ENCODE data around the gene RABGAP1L.
"Not testable (repeated sequence)": the region's sequence is repeated elsewhere in the genome, so short reads cannot be mapped to it uniquely, and the experiment has no call there.

RABGAP1L gene

GRCh38 chr1:174314433-174314832 is 155.1 kb downstream of the RABGAP1L start:
- TF ChIP-seq JUND (IDR thresholded peaks at IDR 0.05; ENCODE audit: low read depth), result no peak
- DNase-seq (ENCODE audit: low read depth in 1 of 2, low spot score in 1 of 2), result no peak
- in situ Hi-C loops (cut with HindIII; ENCODE audit: low pct_unique_long_range_greater_than_20kb, low sequenced_read_pairs), result no loop called here

GRCh38 chr1:174315239-174315638 is 155.9 kb downstream of the RABGAP1L start:
- in situ Hi-C loops (cut with HindIII; ENCODE audit: low pct_unique_long_range_greater_than_20kb, low sequenced_read_pairs), result no loop called here
- DNase-seq (ENCODE audit: low read depth in 1 of 2, low spot score in 1 of 2), result no peak
- TF ChIP-seq JUND (IDR thresholded peaks at IDR 0.05; ENCODE audit: low read depth), result no peak

DNA sequence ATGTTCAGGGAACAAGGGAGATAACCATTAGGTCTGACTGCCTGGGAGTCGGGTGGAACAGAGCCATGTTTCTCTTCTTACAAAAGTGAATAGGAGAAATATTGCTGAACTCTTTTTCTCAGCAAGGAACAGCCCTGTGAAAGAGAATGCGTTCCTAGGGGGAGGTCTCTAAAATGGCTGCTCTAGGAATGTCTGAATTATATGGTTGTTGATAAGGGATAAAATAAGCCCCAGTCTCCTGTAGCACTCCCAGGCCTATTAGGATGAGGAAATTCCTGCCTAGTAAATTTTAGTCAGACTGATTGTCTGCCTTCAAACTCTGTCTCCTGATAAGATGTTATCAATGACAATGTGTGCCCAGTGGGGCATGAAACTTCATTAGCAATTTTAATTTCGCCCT is 161.6 kb downstream of the RABGAP1L start:
- DNase-seq (ENCODE audit: low read depth in 1 of 2, low spot score in 1 of 2); in situ Hi-C loops (cut with HindIII; ENCODE audit: low pct_unique_long_range_greater_than_20kb, low sequenced_read_pairs): not testable (repeated sequence)

DNA sequence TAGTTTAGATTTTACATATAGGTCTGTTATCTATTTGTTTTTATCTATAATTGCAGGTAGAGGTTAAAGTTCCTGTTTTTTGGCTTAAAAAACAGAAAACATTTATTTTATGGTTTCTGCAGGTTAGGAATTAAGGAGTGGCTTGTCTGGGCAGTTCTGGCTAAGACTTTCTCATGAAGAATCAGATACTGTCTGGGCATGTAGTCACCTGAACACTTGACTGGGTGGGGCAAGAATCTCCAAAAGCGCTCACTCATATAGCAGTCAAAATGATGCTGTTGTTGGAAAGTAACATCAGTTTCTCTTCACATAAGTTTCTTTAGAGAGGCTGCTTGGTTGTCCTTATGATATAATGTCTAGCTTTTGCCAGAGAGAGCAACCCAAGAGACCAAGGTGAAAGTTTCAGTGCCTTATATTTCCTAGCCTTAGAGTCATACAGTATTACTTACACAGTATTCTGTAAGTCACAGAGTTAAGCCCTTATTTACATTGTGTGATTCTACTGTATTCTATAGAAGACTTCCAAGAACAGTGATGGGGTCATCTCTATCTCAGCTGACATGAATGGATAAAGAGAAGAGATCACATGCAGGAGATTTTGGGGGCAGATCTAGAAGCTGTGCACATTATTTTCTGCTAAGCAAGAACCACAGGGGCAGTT is 163.0 kb downstream of the RABGAP1L start:
- in situ Hi-C loops (cut with HindIII; ENCODE audit: low pct_unique_long_range_greater_than_20kb, low sequenced_read_pairs), result no loop called here
- no peak for TF ChIP-seq JUND (IDR thresholded peaks at IDR 0.05; ENCODE audit: low read depth)
- DNase-seq (ENCODE audit: low read depth in 1 of 2, low spot score in 1 of 2), result no peak

- no peak for DNase-seq (ENCODE audit: low read depth in 1 of 2, low spot score in 1 of 2)
- in situ Hi-C loops (cut with HindIII; ENCODE audit: low pct_unique_long_range_greater_than_20kb, low sequenced_read_pairs), result no loop called here
- no peak for TF ChIP-seq JUND (IDR thresholded peaks at IDR 0.05; ENCODE audit: low read depth)
Observed at GRCh38 chr1:174324493-174324892, 165.2 kb downstream of the RABGAP1L start.

GRCh38 chr1:174324939-174325338 is 165.6 kb downstream of the RABGAP1L start:
- TF ChIP-seq JUND (IDR thresholded peaks at IDR 0.05; ENCODE audit: low read depth), result no peak

DNA sequence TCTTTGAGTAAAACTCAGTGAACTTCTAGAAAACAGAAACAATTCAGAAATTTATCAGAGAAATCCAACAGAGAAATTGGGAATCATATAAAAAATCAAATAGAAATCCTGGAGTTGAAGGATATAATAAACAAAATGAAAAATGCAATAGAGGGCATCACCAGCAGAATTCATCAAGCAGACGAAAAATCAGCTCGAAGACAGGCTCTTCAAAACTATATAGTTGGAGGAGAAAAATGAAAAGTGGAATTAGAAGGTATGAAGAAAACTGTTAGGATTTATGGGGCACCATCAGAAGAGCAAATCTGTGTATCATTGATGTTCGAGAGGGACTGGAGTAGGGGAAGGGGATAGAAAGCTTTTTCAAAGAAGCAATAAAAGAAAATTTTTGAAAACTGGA is 167.0 kb downstream of the RABGAP1L start:
- TF ChIP-seq JUND (IDR thresholded peaks at IDR 0.05; ENCODE audit: low read depth), result no peak
- no peak for DNase-seq (ENCODE audit: low read depth in 1 of 2, low spot score in 1 of 2)
- in situ Hi-C loops (cut with HindIII; ENCODE audit: low pct_unique_long_range_greater_than_20kb, low sequenced_read_pairs), result no loop called here

More at GRCh38 chr1:174324939-174325338, 165.6 kb downstream of the RABGAP1L start:
- in situ Hi-C loops (cut with HindIII; ENCODE audit: low pct_unique_long_range_greater_than_20kb, low sequenced_read_pairs), result no loop called here
- DNase-seq (ENCODE audit: low read depth in 1 of 2, low spot score in 1 of 2), result no peak

DNA sequence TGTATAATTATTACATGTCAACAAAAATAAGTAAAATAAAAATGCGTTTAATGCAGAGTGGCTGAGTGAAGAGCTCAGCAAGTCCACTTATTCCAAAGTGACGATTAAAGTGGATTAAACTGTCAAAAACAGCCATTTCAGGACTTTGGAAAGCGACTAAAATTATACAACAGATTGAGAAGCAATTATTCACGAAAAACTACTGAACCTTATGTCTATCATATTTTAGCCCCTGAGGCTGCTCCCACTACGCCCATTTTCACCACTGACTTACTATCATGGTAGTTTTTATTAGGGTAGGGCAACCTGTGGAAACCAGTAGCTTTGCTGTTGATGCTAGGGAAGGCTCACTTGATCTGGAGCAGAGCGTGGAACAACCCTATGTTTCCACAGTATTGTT is 174.1 kb downstream of the RABGAP1L start:
- in situ Hi-C loops (cut with HindIII; ENCODE audit: low pct_unique_long_range_greater_than_20kb, low sequenced_read_pairs), result no loop called here
- TF ChIP-seq JUND (IDR thresholded peaks at IDR 0.05; ENCODE audit: low read depth), result no peak
- no peak for DNase-seq (ENCODE audit: low read depth in 1 of 2, low spot score in 1 of 2)

DNA sequence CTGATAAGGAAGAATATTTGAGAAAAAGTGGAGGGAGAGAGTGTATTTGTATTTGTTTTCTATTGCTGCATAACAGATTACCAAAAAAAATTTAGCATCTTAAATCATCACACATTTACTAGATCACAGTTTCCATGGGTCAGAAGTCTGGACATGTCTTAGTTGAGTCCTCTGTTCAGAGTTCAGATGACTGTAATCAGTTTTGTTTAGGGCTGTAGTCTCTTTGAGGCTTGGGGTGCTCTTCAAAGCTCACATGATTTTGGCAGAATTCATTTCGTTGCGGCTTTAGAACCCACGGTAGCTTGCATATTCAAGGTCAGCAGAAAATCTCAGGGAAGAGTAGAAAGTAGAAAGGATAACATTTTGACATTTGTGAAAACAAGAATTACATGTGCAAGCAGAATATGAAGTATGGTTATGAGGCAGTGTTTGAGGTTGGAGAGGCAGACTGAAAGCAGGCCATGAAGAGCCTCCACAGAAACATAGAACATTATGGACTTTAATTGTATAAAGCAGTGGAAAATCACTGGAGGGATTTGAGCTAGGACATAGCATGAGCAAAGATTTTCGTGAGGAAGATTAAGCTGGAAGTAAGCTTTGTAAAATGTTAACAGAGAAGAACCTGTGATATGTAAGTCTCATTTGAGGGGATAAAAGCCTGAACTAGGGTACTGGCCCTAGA is 177.8 kb downstream of the RABGAP1L start:
- in situ Hi-C loops (cut with HindIII; ENCODE audit: low pct_unique_long_range_greater_than_20kb, low sequenced_read_pairs), result no loop called here
- no peak for DNase-seq (ENCODE audit: low read depth in 1 of 2, low spot score in 1 of 2)
- no peak for TF ChIP-seq JUND (IDR thresholded peaks at IDR 0.05; ENCODE audit: low read depth)

DNA sequence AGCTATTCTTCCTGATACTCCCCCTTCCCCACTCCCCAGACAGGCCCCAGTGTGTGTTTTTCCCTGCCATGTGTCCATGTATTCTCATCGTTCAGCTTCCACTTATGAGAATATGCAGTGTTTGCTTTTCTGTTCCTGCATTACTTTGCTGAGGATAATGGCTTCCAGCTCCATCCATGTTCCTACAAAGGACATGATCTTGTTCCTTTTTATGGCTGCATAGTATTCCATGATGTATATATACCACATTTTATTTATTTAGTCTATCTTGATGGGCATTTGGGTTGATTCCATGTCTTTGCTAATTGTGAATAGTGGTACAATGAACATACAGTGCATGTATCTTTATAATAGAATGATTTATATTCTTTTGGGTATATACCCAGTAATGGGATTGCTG is 181.1 kb downstream of the RABGAP1L start:
- in situ Hi-C loops (cut with HindIII; ENCODE audit: low pct_unique_long_range_greater_than_20kb, low sequenced_read_pairs); DNase-seq (ENCODE audit: low read depth in 1 of 2, low spot score in 1 of 2): not testable (repeated sequence)

GRCh38 chr1:174344162-174344561 is 184.8 kb downstream of the RABGAP1L start:
- TF ChIP-seq JUND (IDR thresholded peaks at IDR 0.05; ENCODE audit: low read depth), result no peak
- in situ Hi-C loops (cut with HindIII; ENCODE audit: low pct_unique_long_range_greater_than_20kb, low sequenced_read_pairs), result no loop called here
- no peak for DNase-seq (ENCODE audit: low read depth in 1 of 2, low spot score in 1 of 2)

DNA sequence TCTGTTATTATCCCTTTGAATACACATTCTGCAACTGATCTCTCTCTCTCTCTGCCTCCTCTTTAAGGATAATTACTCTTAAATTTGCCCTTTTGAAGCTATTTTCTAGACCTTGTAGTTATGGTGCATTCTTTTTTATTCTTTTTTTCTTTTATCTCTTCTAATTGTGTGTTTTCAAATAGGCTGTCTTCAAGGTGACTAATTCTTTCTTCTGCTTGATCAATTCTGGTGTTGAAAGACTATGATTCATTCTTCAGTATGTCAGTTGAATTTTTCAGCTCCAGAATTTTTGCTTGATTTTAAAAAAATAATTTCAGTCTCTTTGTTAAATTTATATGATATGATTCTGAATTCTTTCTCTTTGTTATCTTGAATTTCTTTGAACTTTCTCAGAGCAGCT is 192.8 kb downstream of the RABGAP1L start:
- DNase-seq (ENCODE audit: low read depth in 1 of 2, low spot score in 1 of 2), result no peak
- in situ Hi-C loops (cut with HindIII; ENCODE audit: low pct_unique_long_range_greater_than_20kb, low sequenced_read_pairs), result no loop called here
- TF ChIP-seq JUND (IDR thresholded peaks at IDR 0.05; ENCODE audit: low read depth), result no peak

DNA sequence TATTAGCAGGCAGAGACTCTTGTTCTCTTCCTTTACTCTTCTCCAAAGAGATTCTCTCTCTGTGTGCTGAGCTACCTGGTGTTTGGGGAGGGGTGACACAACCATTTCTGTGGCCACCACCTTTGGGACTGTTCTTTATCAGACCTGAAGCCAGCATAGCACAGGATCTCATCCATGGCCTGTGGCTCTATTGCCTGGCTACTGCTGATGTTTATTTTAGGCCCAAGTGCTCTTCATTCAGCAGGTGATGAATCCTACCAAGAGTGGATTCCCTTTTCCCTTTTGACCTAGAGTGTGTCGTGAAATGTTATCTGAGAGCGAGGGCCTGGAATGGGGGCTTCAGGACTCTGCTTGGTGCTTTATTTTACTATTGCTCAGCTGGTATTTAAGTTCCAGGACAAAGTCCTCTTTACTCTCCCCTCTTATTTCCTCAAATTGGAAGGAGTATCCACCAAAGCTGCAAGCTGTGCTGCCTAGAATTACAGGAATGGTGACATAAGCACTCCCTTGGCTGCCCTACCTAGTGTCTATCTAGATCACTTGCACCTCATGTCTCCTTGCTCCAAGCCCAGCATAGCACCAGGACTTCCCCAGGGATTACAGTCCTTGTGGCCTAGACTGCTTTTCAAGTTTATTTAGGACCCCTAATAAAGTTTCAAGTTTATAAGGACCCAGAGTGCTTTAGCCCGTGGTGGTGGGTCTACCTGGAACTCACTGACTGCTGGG is 193.7 kb downstream of the RABGAP1L start:
- no peak for DNase-seq (ENCODE audit: low read depth in 1 of 2, low spot score in 1 of 2)
- in situ Hi-C loops (cut with HindIII; ENCODE audit: low pct_unique_long_range_greater_than_20kb, low sequenced_read_pairs), result no loop called here
- no peak for TF ChIP-seq JUND (IDR thresholded peaks at IDR 0.05; ENCODE audit: low read depth)
